Mucosa of gallbladder (tissue), 1 donor: ENCODE data around the gene SELENOW. TPM values are rescaled to one million over a fixed set of nuclear protein-coding genes. Genes with fewer than 3 reads are reported as not detected.
"Not testable (repeated sequence)": the region's sequence is repeated elsewhere in the genome, so short reads cannot be mapped to it uniquely, and the experiment has no call there.

ENCODE experiments used
- DNase-seq: peaks from one replicate; pipeline ENCODE4 v3.0.0-alpha.2; 2020; ENCODE audit warnings: low spot score
- total RNA-seq: library from RNA; stranded (reverse); gene quantifications from one replicate; pipeline ENCODE4 v1.2.1, GENCODE V29; 2021
- donor health status: DM: no; HTN: no; CAD: no.

SELENOW gene
- total RNA-seq, 1 donor from 2014 or later = 469 TPM

DNA sequence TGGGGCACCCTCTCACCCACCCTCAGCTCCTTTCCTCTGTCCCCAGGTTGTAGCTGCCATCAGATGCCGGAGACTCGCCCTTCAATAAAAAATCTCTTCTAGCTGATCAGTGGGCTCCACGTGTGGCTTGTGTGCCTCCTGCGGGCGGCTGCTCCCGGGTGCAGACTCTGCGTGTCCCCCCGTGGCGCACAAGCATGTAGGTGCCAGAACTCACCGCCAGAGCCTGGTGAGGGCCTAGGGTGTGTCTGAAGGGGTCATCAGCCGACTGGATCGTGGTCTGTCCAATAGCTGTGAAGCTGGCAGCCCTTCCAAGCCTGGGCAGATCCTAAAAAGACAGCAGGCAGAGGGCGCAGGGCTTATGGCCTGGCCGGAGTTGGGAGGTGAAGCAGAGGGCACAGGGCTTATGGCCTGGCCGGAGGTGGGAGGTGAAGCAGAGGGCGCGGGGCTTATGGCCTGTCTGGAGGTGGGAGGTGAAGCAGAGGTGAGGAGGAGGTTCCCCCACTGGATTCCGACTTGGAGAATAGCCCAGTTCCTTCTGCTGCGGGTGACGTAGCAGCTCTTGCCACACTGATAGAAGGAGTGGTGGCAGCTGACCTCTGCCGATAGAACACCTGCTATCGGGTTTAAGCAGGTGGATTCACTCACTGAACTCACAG is 21.4 kb upstream of the SELENOW start:
- peak; percentile 49 for DNase-seq

DNA sequence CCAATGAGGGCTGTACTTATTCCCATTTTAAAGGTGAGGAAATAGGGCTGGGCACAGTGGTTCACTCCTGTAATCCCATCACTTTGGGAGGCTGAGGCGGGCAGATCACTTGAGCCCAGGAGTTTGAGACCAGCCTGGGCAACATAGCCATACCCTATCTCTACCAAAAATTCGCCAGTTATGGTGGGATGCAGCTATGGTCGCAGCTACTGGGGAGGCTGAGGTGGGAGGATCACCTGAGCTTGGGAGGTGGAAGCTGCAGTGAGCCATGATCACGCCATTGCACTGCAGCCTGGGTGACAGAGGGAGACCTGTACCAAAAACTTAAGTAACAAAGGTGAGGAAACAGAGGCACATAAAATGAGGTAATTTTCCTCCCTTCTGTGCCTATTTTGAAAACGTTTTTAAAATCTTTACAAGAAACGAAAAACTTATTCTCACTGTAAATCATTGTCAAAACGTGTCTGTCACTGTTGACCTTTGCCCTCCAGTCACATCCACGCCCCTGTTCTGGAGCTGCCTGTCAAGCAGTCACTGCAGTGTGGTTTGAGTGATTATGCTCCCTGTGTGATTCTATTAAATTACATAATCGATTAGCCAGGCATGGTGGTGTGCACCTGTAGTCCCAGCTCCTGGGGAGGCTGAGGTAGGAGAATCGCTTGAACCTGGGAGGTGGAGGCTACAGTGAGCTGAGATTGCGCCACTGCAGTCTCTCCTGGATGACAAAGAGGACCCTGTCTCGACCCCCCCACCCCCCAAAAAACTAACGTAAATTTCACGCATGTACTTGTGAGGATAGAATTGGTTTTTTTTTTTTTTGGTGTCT is 20.7 kb upstream of the SELENOW start:
- no peak for DNase-seq

GRCh38 chr19:47758443-47758804 is 20.1 kb upstream of the SELENOW start:
- no peak for DNase-seq

GRCh38 chr19:47760632-47760999 is 17.9 kb upstream of the SELENOW start:
- DNase-seq = no peak

GRCh38 chr19:47761566-47761965 is 16.9 kb upstream of the SELENOW start:
- DNase-seq = no peak

DNA sequence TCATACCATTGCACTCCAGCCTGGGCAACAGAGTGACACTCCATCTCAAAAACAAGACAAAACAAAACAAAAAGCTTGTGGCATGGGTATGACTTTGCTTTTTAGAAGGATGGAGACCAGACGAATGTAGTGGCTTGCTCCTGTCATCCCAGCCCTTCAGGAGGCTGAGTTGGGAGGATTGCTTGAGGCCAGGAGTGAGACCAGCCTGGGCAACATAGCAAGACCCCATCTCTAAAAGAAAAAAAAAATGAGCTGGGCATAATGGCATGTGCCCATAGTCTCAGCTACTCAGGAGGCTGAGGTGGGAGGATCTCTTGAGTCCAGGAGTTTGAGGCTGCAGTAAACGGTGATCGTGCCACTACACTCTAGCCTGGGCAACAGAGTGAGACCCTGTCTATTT is 16.4 kb upstream of the SELENOW start:
- no peak for DNase-seq

DNA sequence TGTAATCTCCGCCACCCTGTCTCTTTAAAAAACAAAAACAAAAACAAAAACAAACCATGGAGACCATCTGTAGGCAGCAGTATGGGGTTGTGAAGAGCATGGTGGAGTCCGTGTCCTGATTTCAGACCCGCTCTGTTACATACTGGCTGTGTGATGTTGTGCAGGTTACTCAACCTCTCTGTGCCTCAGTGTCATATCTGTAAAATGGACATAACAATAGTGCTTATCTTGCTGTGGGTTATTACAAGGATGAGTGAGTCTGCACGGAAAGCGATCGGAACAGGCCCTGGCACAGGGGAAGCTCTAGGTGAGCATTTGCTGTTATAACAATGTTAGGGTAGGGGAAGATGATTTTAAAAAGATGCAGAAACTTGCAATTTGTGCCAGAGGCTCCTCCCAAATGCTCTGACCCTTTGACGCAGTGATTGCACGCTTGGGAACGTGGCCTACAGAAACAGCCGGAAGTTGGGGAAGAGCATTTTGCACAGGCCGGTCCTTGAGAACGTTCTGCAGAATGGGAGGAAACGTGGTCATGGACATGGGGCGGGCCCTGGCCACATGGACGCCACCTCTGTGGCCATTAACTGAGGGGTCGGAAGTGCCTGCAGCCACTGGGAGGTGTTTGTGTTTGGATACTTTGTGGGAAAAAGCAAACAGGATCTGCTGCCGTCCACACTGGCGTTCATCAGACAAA is 15.7 kb upstream of the SELENOW start:
- no peak for DNase-seq

DNA sequence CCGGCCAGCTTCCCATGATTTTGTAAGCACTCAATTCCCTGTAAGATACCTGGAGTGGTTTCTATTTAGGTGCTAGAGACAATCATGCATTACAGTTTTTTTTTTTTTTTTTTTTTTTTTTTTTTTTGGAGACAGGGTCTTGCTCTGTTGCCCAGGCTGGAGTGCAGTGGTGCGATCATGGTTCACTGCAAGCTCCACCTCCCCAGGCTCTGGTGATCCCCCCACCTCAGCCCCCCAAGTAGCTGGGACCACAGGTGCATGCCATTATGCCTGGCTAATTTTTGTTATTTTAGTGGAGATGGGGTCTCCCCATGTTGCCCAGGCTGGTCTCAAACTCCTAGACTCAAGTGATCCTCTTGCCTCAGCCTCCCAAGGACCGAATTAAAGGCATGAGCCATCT is 13.8 kb upstream of the SELENOW start:
- DNase-seq = not testable (repeated sequence)

GRCh38 chr19:47765523-47766358 is 12.8 kb upstream of the SELENOW start:
- peak; percentile 51 for DNase-seq

GRCh38 chr19:47766359-47766620 is 12.2 kb upstream of the SELENOW start:
- no peak for DNase-seq

GRCh38 chr19:47766670-47767069 is 11.8 kb upstream of the SELENOW start:
- no peak for DNase-seq

DNA sequence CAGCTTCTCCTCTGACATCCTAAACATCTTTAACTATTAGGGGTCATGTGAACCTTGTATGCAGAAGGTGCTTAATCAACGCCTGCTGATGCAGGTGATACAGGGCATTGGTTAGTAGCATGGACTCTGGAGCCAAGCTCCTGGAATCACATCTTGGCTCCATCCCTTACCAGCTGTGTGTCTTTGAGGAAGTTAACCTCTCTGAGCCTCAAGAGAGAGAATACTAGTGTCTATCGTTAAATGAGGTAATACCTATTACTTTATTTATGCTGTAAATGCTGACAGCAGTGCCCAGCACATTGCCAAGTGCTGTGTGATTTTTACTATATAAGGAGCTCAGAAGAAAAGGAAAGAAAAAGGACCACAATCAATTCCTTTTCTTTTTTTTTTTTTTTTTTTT is 11.2 kb upstream of the SELENOW start:
- DNase-seq = no peak

DNA sequence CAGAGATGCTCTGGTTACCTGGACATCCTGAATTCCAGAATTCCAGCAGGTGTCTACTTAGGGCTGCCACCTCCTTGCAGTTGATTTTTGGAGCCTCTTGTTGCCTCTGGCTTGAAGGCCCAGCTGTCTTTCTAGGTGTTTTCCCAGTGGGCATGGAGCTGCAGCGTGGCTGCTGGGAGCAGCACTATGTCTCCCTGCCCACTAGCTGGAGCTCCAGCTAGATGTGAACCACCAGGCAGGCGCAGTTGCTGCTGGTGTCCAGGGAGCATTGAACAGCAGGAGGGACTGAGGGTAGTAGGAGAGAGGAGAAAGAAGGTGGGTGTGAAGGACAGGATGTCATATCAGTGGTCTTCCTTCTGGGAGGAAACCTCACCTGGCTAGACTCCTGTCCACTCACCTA is 9.9 kb upstream of the SELENOW start:
- DNase-seq = no peak

GRCh38 chr19:47769534-47769933 is 9.0 kb upstream of the SELENOW start:
- no peak for DNase-seq

- not testable (repeated sequence) for DNase-seq
Observed at GRCh38 chr19:47771291-47771690, 7.2 kb upstream of the SELENOW start.

- DNase-seq = no peak
Observed at GRCh38 chr19:47776568-47776967, 1.9 kb upstream of the SELENOW start.

DNA sequence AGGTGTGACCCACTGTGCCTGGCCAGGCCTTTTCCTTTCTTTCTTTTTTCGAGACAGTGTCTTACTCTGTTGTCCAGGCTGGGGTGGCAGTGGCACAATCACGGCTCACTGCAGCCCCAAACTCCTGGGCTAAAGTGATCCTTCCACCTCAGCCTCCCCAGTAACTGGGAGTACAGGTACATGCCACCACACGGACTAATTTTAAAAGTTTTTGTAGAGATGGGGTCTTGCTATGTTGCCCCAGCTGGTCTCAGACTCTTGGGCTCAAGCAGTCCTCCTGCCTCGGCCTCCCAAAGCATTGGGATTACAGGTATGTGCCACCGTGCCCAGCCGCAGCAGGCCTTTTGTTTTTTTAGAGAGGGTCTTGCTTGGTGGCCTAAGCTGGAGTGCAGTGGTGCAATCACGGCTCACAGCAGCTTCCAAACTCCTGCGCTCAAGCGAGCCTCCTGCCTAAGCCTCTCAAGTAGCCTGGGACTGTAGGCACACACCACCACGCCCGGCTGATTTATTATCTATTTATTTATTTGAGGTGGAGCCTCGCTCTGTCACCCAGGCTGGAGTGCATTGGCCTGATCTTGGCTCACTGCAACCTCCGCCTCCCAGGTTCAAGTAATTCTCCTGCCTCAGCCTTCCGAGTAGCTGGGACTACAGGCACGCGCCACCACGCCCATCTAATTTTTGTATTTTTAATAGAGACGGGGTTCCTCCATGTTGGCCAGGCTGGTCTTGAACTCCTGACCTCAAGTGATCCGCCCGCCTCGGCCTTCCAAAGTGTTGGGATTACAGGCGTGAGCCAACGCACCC is 1.1 kb upstream of the SELENOW start:
- not testable (repeated sequence) for DNase-seq

DNA sequence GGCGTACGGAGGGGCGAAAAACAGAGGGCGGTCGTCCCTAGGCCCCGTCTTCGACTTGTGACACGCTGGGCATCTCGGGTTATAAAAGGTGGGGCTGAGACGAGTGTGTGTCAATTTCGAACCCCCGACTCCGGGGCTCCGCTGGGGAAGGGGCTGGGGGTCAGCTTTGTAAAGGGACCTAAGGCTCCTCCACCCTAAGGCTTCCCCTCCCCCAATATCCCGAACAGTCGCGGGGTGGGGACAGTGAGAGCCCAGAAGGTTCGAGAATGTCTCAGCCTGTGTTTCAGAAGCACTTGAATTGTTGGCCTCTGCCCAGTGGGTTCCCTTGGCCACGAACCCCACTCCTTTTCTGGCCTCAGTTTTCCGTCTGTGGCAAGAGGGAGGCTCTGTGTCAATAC is 450 bp downstream of the SELENOW start:
- DNase-seq = peak; percentile 52

DNA sequence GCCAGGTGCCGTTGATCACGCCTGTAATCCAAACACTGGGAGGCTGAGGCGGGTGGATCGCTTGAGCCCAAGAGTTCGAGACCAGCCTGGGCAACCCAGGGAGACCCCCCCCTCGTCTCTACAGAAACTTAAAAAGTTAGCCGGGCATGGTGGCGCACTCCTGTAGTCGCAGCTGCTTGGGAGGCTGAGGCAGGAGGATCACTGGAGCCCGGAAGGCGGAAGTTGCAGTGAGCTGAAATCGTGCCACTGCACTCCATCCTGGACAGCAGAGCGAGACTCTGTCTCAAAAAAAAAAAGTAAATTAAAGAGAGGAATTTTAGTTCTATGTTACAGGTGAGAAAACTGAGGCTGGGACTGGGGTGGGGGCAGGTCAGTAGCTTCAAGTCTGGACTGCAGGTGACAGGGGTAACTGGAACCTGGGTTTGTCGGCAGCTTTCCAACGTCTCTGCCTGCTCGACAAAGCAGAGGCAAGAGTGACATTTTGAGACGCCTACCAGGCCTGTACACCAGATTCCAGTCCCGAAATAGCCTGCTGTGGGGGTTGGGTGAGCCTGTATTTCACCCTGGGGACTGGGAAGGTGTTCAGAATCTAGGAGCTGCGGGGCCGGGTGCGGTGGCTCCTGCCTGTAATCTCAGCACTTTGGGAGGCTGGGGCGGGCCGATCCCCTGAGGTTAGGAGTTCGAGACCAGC is 1.2 kb downstream of the SELENOW start:
- DNase-seq = peak; percentile 50

- no peak for DNase-seq
Observed at GRCh38 chr19:47780215-47780551, 1.7 kb downstream of the SELENOW start.
